GM10248 (cell line): ENCODE measurements around the gene AMIGO2.

Experiments
- CTCF ChIA-PET: fragments of 300-600 bp; sonication (Branson Sonifier 250); formaldehyde crosslinking; extraction: SDS; loops from one replicate; lab custom pipeline; 2021; ENCODE audit warnings: antibody characterized with exemption; lab: Yijun Ruan, JAX
- POLR2A ChIA-PET: fragments of 350-650 bp; sonication (Branson Sonifier 250); formaldehyde crosslinking; extraction: SDS; loops from one replicate; lab custom pipeline; 2020; ENCODE audit warnings: antibody characterized with exemption; lab: Yijun Ruan, JAX
- DNase-seq: peaks from one replicate; pipeline ENCODE4 v3.0.0; 2012; ENCODE audit errors: extremely low spot score
- CTCF ChIP-seq: IDR thresholded peaks from 2 replicates; pipeline ENCODE4 v1.5.1; 2012; ENCODE audit warnings: mild to moderate bottlenecking, low read depth; ENCODE audit errors: extremely low read depth, missing control alignments, control extremely low read depth

AMIGO2 gene

DNA sequence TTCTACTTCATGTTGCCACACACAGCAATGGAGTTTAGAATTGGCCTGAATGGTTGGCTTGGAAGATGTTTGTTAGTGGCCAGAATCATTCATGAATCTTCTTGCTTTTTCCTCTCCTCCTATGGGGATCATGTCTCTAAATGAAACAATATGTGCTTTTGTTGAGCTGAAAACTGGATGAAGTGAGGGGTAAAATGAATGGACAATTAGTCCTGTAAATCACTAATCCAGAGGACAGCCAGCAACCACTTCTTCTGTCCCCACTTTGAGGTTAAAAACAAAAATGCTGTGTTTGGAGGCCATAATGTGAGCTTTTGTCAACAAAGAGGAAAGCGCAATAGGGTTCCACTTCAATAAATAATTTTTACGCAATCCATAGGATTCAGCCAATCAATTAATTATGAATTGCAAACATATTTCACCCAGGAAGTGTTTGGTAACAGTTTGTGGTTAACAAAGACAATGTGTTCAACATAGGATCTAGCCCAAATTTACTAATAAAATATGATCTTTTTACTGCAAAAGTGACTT lies 30.3 kb upstream of the AMIGO2 start:
- DNase-seq = no peak
- ChIA-PET POLR2A (no interaction called here), CTCF (interaction anchor here (1.0 to 1.1 kb wide), 2 partner anchors 10 to 22 kb away, joined by 3 read pairs; no protein-coding TSS in a partner anchor)
- TF ChIP-seq CTCF = no peak

DNA sequence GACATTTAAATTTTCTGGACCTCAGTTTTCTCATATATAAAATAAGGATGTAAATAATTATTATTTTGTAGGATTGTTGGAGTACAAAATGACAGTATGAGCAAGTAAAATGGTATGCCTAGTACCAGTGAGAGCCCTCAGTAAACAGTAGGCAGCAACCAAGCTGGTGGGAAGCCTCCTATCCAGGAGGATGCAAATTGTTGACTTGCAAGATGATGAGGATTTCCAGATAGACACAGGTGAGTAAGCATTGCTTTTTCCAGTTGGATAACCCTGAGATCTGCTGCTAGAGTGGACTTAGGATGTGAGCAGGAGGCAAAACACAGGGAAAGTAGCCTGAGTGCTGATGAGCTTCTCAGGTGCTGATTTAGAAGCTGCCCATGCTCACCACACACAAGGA lies 28.2 kb upstream of the AMIGO2 start:
- no peak for TF ChIP-seq CTCF
- CTCF ChIA-PET = no interaction called here
- no peak for DNase-seq
- POLR2A ChIA-PET = no interaction called here

DNA sequence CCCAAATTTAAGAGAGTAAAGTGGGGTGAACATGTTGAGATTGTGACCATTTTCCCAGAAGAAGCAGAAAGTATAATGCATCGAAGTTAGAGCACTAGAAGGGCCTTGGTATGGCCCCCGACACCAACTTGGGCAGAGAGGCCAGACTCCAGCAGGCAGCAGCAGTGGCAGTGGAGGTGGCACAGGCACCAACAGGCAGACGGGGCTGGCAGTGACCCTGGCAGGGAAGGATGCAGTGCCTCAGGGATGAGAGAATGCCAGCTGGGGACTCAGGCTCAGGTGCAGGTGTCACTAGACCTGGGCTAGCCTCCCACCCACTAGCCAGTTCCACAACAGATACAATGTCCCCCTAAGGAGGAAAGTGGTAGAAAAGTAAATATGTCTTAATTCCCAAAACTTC lies 27.7 kb upstream of the AMIGO2 start:
- no peak for DNase-seq
- CTCF ChIA-PET = no interaction called here
- no peak for TF ChIP-seq CTCF
- POLR2A ChIA-PET = no interaction called here

GRCh38 chr12:47105914-47106674 lies 26.3 kb upstream of the AMIGO2 start:
- ChIA-PET POLR2A (no interaction called here), CTCF (interaction anchor here (1.0 to 1.7 kb wide), 3 partner anchors 10 to 12 kb away, joined by 3 to 5 read pairs (median 4); no protein-coding TSS in a partner anchor)
- TF ChIP-seq CTCF = no peak
- no peak for DNase-seq

GRCh38 chr12:47102845-47103651 lies 23.3 kb upstream of the AMIGO2 start:
- CTCF ChIA-PET = no interaction called here
- POLR2A ChIA-PET = no interaction called here
- DNase-seq = no peak
- no peak for TF ChIP-seq CTCF

DNA sequence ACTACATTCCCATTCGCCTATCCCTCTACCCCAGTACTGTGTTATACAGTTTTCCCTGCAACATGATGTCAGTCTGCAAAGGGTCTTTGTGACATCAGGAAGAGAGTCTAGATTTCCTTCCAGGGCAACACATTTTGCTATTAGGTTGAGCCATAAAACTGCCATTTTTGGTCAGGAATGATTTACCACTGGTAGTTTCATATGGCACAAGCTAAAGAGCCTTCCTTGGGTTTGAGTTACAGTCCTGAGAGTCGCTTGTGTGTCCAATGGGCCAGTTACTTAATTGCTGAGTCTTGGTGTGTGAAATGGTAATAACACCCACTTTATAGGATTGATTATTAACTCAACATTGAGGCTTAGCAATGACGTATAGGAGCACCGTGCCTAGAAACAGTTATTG lies 22.6 kb upstream of the AMIGO2 start:
- DNase-seq = no peak
- no peak for TF ChIP-seq CTCF
- ChIA-PET CTCF (no interaction called here), POLR2A (no interaction called here)
